Cardiac muscle cell (in vitro differentiated cells and primary cell): ENCODE measurements around the gene KCNH3. TPM values are rescaled to one million over a fixed set of nuclear protein-coding genes. Genes with fewer than 3 reads are reported as not detected.
"Not testable (repeated sequence)": the region's sequence is repeated elsewhere in the genome, so short reads cannot be mapped to it uniquely, and the experiment has no call there.

Experiments
- DNase-seq, 2 donors: peaks; one replicate each; pipeline versions ENCODE4 v3.0.0 to v3.0.0-alpha.2; 2010 to 2017; ENCODE audit warnings: low read depth in 1 of 2, low spot score in 1 of 2
- H3K27ac ChIP-seq: fragments of 200-600 bp; sonication (generic); 2 replicates; pipeline ENCODE4 v1.5.1; 2016
- H3K27me3 ChIP-seq: fragments of 200-600 bp; sonication (generic); 2 replicates; pipeline ENCODE4 v1.6.0; 2016; ENCODE audit warnings: control low read depth
- H3K36me3 ChIP-seq: fragments of 200-600 bp; sonication (generic); 2 replicates; pipeline ENCODE4 v1.5.1; 2016; ENCODE audit warnings: control low read depth
- H3K4me1 ChIP-seq: fragments of 200-600 bp; sonication (generic); 2 replicates; pipeline ENCODE4 v1.8.1; 2017; ENCODE audit warnings: low read depth, mild to moderate bottlenecking, mixed run types
- H3K4me3 ChIP-seq: fragments of 200-600 bp; sonication (generic); 2 replicates; pipeline ENCODE4 v1.5.1; 2016; ENCODE audit warnings: mild to moderate bottlenecking
- H3K9me3 ChIP-seq: fragments of 200-600 bp; sonication (generic); 2 replicates; pipeline ENCODE4 v1.5.1; 2017; ENCODE audit warnings: low read depth, mild to moderate bottlenecking, control low read depth
- polyA plus RNA-seq: library from polyadenylated mRNA; unstranded; fragments of >200 nt; fragmentation: Nextera tagmentation; extraction: Ambion mirVana; gene quantifications from 2 replicates; pipeline ENCODE4 v1.2.1, GENCODE V29; 2016
- total RNA-seq: library from RNA; depleted of rRNA; stranded (reverse); fragments of >200 nt; gene quantifications from 2 replicates; pipeline ENCODE4 v1.2.3, GENCODE V29; 2016
- TF ChIP-seq, protein P1 (sequence below): IDR thresholded peaks from 2 replicates; pipeline ENCODE4 v1.5.1; 2012; ENCODE audit warnings: low read depth, mild to moderate bottlenecking, low read length

Gene KCNH3
- total and polyA plus RNA-seq, 2 experiments from 2014 or later, result 0.34 to 0.86 TPM

DNA sequence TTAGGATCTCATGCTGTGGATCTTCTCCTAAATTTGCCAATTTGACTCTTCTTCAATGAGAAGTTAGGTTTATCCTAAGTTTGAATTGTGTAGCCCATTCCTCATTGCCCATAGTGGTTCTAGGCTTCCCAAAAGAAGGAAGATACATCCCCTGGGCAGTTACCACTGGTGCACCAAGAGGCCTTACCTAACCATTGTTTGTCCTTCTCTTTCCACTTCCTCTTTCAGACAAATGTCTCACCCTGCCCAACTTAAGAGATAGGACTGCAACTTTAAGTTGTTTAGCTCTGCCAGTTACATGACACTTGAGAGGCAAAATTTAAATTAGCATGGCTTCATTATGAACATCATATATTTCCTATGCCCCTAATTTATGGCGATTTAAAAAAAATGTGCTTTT, 9.4 kb upstream of the KCNH3 start:
- H3K27me3 ChIP-seq, result peaks cover 2% of the 10 kb centered on the region
- peaks cover 27% of the 10 kb centered on the region for H3K36me3 ChIP-seq
- TF ChIP-seq, protein P1, sequence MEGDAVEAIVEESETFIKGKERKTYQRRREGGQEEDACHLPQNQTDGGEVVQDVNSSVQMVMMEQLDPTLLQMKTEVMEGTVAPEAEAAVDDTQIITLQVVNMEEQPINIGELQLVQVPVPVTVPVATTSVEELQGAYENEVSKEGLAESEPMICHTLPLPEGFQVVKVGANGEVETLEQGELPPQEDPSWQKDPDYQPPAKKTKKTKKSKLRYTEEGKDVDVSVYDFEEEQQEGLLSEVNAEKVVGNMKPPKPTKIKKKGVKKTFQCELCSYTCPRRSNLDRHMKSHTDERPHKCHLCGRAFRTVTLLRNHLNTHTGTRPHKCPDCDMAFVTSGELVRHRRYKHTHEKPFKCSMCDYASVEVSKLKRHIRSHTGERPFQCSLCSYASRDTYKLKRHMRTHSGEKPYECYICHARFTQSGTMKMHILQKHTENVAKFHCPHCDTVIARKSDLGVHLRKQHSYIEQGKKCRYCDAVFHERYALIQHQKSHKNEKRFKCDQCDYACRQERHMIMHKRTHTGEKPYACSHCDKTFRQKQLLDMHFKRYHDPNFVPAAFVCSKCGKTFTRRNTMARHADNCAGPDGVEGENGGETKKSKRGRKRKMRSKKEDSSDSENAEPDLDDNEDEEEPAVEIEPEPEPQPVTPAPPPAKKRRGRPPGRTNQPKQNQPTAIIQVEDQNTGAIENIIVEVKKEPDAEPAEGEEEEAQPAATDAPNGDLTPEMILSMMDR, result no peak
- DNase-seq, result no peak
- H3K27ac ChIP-seq, result no peak overlapping the region
- no peak overlapping the region for H3K4me3 ChIP-seq
- H3K4me1 ChIP-seq, result no peaks in the 10 kb centered on the region
- no peaks in the 10 kb centered on the region for H3K9me3 ChIP-seq

DNA sequence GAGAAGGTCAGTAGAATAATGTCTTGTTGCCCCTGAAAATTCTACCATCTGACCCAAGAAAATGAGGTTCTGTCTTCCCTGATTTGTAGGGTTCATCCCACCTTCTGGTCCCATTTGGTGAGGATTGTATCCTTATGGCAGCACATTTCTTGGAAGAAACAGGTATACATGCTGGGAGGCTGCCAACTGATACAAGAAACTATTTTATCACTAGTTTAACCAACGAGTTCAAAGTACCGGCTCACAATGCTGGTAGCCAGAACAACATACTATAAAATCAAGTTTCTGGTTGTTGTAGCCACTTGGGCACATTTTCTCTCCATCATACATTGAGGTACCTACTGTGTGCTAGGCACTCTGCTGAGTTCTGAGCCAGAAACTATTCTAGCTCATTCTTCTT, 7.1 kb upstream of the KCNH3 start:
- TF ChIP-seq, protein P1, result no peak
- Histone ChIP-seq H3K4me3 (no peak overlapping the region), H3K36me3 (peaks cover 6% of the 10 kb centered on the region), H3K27me3 (peaks cover 25% of the 10 kb centered on the region), H3K27ac (no peak overlapping the region), H3K9me3 (no peaks in the 10 kb centered on the region), H3K4me1 (no peaks in the 10 kb centered on the region)
- DNase-seq, result no peak

DNA sequence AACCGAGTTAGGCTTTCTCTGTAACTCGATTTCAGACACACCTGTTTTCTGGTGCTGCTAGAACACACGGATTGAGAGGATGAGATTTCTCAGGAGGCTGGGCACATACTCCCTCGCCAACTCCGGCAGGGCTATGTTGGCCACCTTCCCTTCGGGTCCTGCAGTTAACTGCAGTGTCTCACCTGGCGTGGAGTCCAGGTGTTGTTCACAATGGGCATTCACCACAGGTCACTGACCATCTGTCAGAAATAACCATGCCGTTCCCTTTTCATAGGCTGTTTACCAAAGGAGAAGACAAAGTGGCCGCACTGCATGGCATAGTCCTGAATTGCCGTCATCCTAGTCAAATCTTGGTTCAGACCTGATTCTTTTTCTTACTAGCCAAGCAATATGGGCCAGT, 5.5 kb upstream of the KCNH3 start:
- Histone ChIP-seq H3K36me3 (no peaks in the 10 kb centered on the region), H3K9me3 (no peaks in the 10 kb centered on the region), H3K27me3 (peaks cover 41% of the 10 kb centered on the region), H3K4me1 (peaks cover 3% of the 10 kb centered on the region), H3K27ac (no peak overlapping the region), H3K4me3 (no peak overlapping the region)
- TF ChIP-seq, protein P1, result no peak
- DNase-seq, result no peak

DNA sequence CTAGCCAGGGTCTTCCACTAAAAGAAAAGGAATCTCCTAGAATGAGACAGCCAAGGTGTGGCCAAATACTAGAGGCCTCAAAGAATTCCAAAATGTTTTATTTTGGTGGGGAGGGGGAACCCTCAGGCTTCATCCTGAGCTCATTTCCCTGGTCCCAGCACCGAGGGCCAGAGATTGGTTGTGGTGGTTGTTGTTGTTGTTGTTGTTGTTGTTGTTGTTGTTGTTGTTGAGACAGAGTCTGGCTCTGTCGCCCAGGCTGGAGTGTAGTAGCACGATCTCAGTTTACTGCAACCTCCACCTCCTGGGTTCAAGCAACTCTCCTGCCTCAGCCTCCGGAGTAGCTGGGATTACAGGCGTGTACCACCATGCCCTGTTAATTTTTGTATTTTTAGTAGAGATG, 4.7 kb upstream of the KCNH3 start:
- H3K36me3 ChIP-seq, DNase-seq, H3K27ac ChIP-seq, H3K4me3 ChIP-seq, H3K4me1 ChIP-seq, H3K9me3 ChIP-seq: not testable (repeated sequence)
- peaks cover 49% of the 10 kb centered on the region for H3K27me3 ChIP-seq

DNA sequence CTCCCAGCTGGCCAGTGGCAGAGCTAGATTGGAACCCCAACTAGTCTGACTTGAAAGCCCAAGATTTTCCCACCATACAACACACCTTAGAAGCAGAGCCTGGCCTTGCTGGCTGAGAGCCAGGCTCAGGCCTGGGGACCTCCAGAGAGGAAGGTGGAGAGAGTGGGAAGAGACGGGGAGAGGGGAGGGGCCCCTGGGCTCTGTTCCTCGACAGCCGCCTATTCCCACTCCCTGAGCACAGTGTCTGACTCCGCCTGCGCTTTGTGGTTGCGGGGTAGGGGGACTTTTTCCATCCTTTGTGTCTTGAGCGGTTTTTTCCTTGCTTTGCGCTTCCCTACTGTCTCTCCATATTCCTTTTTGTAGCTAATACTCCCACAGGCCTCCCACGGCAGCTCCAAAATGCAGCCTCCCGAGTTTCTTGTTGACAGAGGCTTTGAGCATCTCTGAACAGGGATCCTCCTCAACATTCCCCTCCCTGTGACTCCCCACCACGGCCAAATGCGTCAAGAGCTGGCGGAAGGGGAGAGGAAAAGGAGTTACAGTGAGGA, 4.0 kb upstream of the KCNH3 start:
- DNase-seq, result no peak
- Histone ChIP-seq H3K4me1 (peaks cover 4% of the 10 kb centered on the region), H3K27ac (no peak overlapping the region), H3K27me3 (peaks cover 55% of the 10 kb centered on the region), H3K36me3 (no peaks in the 10 kb centered on the region), H3K9me3 (no peaks in the 10 kb centered on the region), H3K4me3 (no peak overlapping the region)
- TF ChIP-seq, protein P1, result no peak

DNA sequence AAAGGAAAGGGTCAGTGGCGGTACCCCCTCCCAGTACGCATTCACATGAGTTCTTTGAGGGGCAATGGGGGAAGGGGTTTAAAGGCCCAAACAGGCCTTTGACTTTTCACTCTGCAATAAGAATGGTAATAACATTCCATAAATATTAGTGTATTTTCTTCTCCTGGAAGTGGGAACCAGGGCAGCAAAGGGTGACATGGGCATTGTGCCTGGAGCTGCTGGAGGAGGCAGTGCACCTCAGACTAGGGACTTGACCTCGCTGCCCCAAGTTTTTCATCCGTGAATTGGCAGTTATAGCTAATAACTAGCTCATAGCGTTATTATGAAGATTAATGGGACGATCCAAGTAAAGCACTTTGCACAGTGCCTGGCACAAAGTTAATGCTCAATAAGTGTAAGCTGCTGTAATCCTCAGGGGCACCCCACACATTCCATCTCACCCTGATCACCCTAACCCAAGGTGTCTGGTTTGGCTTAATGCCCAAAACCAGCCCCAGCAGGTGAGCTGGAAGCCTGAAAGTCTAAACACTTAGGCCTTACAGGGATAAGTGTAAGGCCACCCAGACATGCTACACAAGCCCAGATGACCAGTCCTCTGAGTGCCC, 2.8 kb upstream of the KCNH3 start:
- Histone ChIP-seq H3K36me3 (no peaks in the 10 kb centered on the region), H3K4me3 (no peak overlapping the region), H3K4me1 (peaks cover 4% of the 10 kb centered on the region), H3K27ac (no peak overlapping the region), H3K9me3 (no peaks in the 10 kb centered on the region), H3K27me3 (peaks cover 68% of the 10 kb centered on the region)
- TF ChIP-seq, protein P1, result no peak
- DNase-seq, result no peak
